ENCODE measurements around the gene LARGE1. TPM values are rescaled to one million over a fixed set of nuclear protein-coding genes. Genes with fewer than 3 reads are reported as not detected.

LARGE1 gene
- total RNA-seq, 1 donor from 2014 or later = 81.2 TPM

- Mint-ChIP-seq H3K4me3 (ENCODE audit: unreplicated experiment) (no peak overlapping the region), H3K36me3 (ENCODE audit: unreplicated experiment) (peaks cover 10% of the 10 kb centered on the region), H3K27me3 (ENCODE audit: unreplicated experiment) (peaks cover 7% of the 10 kb centered on the region), H3K4me1 (ENCODE audit: low read depth, unreplicated experiment) (peaks cover 3% of the 10 kb centered on the region), H3K9me3 (ENCODE audit: unreplicated experiment) (no peaks in the 10 kb centered on the region), H3K27ac (ENCODE audit: unreplicated experiment) (no peak overlapping the region)
- TF ChIP-seq, protein P1, sequence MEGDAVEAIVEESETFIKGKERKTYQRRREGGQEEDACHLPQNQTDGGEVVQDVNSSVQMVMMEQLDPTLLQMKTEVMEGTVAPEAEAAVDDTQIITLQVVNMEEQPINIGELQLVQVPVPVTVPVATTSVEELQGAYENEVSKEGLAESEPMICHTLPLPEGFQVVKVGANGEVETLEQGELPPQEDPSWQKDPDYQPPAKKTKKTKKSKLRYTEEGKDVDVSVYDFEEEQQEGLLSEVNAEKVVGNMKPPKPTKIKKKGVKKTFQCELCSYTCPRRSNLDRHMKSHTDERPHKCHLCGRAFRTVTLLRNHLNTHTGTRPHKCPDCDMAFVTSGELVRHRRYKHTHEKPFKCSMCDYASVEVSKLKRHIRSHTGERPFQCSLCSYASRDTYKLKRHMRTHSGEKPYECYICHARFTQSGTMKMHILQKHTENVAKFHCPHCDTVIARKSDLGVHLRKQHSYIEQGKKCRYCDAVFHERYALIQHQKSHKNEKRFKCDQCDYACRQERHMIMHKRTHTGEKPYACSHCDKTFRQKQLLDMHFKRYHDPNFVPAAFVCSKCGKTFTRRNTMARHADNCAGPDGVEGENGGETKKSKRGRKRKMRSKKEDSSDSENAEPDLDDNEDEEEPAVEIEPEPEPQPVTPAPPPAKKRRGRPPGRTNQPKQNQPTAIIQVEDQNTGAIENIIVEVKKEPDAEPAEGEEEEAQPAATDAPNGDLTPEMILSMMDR (IDR thresholded peaks at IDR 0.05; ENCODE audit: partially characterized antibody, unreplicated experiment) = no peak
- no peak for DNase-seq
Observed at GRCh38 chr22:33657670-33658069, 262.6 kb downstream of the LARGE1 start.

GRCh38 chr22:33656808-33657628 is 263.3 kb downstream of the LARGE1 start:
- Mint-ChIP-seq H3K27me3 (ENCODE audit: unreplicated experiment) (peaks cover 7% of the 10 kb centered on the region), H3K9me3 (ENCODE audit: unreplicated experiment) (no peaks in the 10 kb centered on the region), H3K4me3 (ENCODE audit: unreplicated experiment) (no peak overlapping the region), H3K27ac (ENCODE audit: unreplicated experiment) (no peak overlapping the region), H3K4me1 (ENCODE audit: low read depth, unreplicated experiment) (peaks cover 3% of the 10 kb centered on the region), H3K36me3 (ENCODE audit: unreplicated experiment) (peaks cover 10% of the 10 kb centered on the region)
- TF ChIP-seq, protein P1 (IDR thresholded peaks at IDR 0.05; ENCODE audit: partially characterized antibody, unreplicated experiment) = no peak
- DNase-seq = no peak

GRCh38 chr22:33654173-33654895 is 265.9 kb downstream of the LARGE1 start:
- no peak overlapping the region for H3K4me3 Mint-ChIP-seq (ENCODE audit: unreplicated experiment)
- TF ChIP-seq, protein P1 (IDR thresholded peaks at IDR 0.05; ENCODE audit: partially characterized antibody, unreplicated experiment) = no peak
- H3K9me3 Mint-ChIP-seq (ENCODE audit: unreplicated experiment) = no peaks in the 10 kb centered on the region
- peaks cover 10% of the 10 kb centered on the region for H3K36me3 Mint-ChIP-seq (ENCODE audit: unreplicated experiment)
- no peak overlapping the region for H3K27ac Mint-ChIP-seq (ENCODE audit: unreplicated experiment)
- DNase-seq = no peak
- H3K27me3 Mint-ChIP-seq (ENCODE audit: unreplicated experiment) = peaks cover 7% of the 10 kb centered on the region
- H3K4me1 Mint-ChIP-seq (ENCODE audit: low read depth, unreplicated experiment) = peaks cover 3% of the 10 kb centered on the region

DNA sequence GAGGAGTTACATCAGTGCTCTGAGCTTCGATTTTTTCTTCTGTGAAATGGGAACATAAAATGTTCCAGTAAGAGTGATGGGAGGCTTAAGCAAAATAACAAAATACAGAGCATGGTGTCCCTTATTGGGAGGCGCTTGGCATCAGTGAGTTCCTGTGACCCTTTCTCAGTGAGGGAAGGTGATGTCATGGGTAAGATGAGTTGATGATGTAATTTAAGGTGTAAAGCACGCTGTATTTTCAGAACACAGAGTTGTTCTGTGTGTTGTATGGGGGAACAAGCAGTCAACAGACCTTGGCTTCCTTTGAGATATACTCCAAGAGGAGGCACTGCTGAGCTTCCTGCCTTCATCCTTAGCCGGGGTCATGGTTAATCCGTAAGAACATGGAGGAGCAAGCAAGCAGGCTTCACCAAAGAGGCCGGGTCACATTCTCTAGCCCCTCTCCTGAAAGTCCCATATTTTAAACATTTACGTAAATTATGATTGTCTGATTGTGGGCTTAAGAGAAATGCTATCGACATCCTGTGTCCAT is 266.7 kb downstream of the LARGE1 start:
- H3K9me3 Mint-ChIP-seq (ENCODE audit: unreplicated experiment) = no peaks in the 10 kb centered on the region
- H3K27me3 Mint-ChIP-seq (ENCODE audit: unreplicated experiment) = peaks cover 9% of the 10 kb centered on the region
- TF ChIP-seq, protein P1 (IDR thresholded peaks at IDR 0.05; ENCODE audit: partially characterized antibody, unreplicated experiment) = no peak
- H3K36me3 Mint-ChIP-seq (ENCODE audit: unreplicated experiment) = peaks cover 10% of the 10 kb centered on the region
- no peak overlapping the region for H3K4me3 Mint-ChIP-seq (ENCODE audit: unreplicated experiment)
- H3K4me1 Mint-ChIP-seq (ENCODE audit: low read depth, unreplicated experiment) = peaks cover 3% of the 10 kb centered on the region
- H3K27ac Mint-ChIP-seq (ENCODE audit: unreplicated experiment) = no peak overlapping the region
- no peak for DNase-seq

Measured in glutamatergic neuron (in vitro differentiated cells).